GM18511 (cell line): ENCODE data around the gene PDGFD.
A peak's percentile ranks its signal among the peaks of the same experiment; 100 is the strongest.

Experiments used
- ATAC-seq: cut with Tn5 transposase; IDR thresholded peaks from one replicate; pipeline ENCODE4 v1.9.1; 2021; ENCODE audit warnings: mild to moderate bottlenecking, moderate library complexity; ENCODE audit not compliant: unreplicated experiment

PDGFD gene

GRCh38 chr11:104164028-104164520 lies at the start of gene PDGFD:
Gene PDGFD, minus strand, starts transcription at chr11:104164147.
- ATAC-seq = peak; percentile 97

GRCh38 chr11:104206936-104207335 lies 43.0 kb upstream of the PDGFD start:
- no peak for ATAC-seq

GRCh38 chr11:104205838-104206237 lies 41.9 kb upstream of the PDGFD start:
- ATAC-seq = no peak

- no peak for ATAC-seq
Observed at GRCh38 chr11:104200688-104201087, 36.7 kb upstream of the PDGFD start.

- ATAC-seq = no peak
Observed at GRCh38 chr11:104199053-104199452, 35.1 kb upstream of the PDGFD start.

GRCh38 chr11:104198576-104198975 lies 34.6 kb upstream of the PDGFD start:
- ATAC-seq = no peak

GRCh38 chr11:104191124-104191523 lies 27.2 kb upstream of the PDGFD start:
- no peak for ATAC-seq

- ATAC-seq = no peak
Observed at GRCh38 chr11:104183593-104183992, 19.6 kb upstream of the PDGFD start.

- no peak for ATAC-seq
Observed at GRCh38 chr11:104175769-104176168, 11.8 kb upstream of the PDGFD start.

- ATAC-seq = no peak
Observed at GRCh38 chr11:104169091-104169490, 5.1 kb upstream of the PDGFD start.

- ATAC-seq = no peak
Observed at GRCh38 chr11:104165014-104165413, 1.1 kb upstream of the PDGFD start.

- peak; percentile 22 for ATAC-seq
Observed at GRCh38 chr11:104163100-104164027, 583 bp downstream of the PDGFD start.

- ATAC-seq = no peak
Observed at GRCh38 chr11:104161751-104162450, 2.0 kb downstream of the PDGFD start.

- ATAC-seq = no peak
Observed at GRCh38 chr11:104159356-104159755, 4.6 kb downstream of the PDGFD start.

- no peak for ATAC-seq
Observed at GRCh38 chr11:104155375-104155774, 8.6 kb downstream of the PDGFD start.

- no peak for ATAC-seq
Observed at GRCh38 chr11:104154296-104154695, 9.7 kb downstream of the PDGFD start.

- peak; percentile 85 for ATAC-seq
Observed at GRCh38 chr11:104152941-104153505, 10.9 kb downstream of the PDGFD start.

- no peak for ATAC-seq
Observed at GRCh38 chr11:104151404-104152204, 12.3 kb downstream of the PDGFD start.

- ATAC-seq = no peak
Observed at GRCh38 chr11:104148706-104149105, 15.2 kb downstream of the PDGFD start.

GRCh38 chr11:104148074-104148473 lies 15.9 kb downstream of the PDGFD start:
- no peak for ATAC-seq

- no peak for ATAC-seq
Observed at GRCh38 chr11:104146943-104147342, 17.0 kb downstream of the PDGFD start.
